Tibial nerve (tissue), 4 donors: Measurements from ENCODE around the gene HSF5.

Source experiments
- EP300 ChIP-seq, 2 donors: sonication (generic); formaldehyde crosslinking; IDR thresholded peaks; one replicate each; pipeline ENCODE4 v1.6.1; 2017; ENCODE audit warnings: antibody characterized with exemption in 2 of 2, mild to moderate bottlenecking in 1 of 2
- POLR2A ChIP-seq, 2 donors: fragments of 450-650 bp; IDR thresholded peaks; one replicate each; pipeline ENCODE4 v1.6.1; 2017; ENCODE audit warnings: antibody characterized with exemption in 2 of 2, mild to moderate bottlenecking in 2 of 2, moderate library complexity in 2 of 2
- TF ChIP-seq, protein P1 (sequence below), 5 experiments: fragments of 200-600 bp in 3 of 5; fragments of 450-650 bp in 2 of 5; sonication (generic) in 3 of 5; IDR thresholded peaks; one replicate each; pipeline ENCODE4 v1.5.1; 2016 to 2019; ENCODE audit warnings: antibody characterized with exemption in 5 of 5, mild to moderate bottlenecking in 3 of 5, moderate library complexity in 2 of 5

DNA sequence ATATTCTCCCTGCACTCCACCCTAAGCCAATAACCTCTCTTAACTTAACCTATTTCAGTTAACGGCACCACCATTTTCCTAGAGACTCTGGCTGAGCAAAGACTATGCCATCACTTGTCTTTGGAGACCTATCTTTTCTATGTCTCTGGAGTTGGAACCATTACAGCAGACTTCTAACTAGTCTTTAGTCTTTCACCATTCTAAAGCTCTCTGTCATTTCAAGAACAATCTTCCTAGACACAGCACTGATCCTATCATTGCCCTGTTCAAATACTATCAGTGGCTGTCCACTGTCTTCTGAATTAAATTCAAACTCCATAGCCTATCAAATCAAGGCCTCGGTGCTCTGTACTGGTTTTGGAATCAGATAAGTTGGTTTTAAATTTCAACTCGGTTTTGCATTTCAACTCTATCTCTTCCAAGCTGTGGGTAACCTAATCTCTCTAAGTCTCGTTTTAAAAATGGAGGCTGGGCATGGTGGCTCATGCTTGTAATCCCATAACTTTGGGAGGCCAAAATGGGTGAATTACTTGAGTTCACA, 102.8 kb downstream of the HSF5 start:
- TF ChIP-seq, protein P1, sequence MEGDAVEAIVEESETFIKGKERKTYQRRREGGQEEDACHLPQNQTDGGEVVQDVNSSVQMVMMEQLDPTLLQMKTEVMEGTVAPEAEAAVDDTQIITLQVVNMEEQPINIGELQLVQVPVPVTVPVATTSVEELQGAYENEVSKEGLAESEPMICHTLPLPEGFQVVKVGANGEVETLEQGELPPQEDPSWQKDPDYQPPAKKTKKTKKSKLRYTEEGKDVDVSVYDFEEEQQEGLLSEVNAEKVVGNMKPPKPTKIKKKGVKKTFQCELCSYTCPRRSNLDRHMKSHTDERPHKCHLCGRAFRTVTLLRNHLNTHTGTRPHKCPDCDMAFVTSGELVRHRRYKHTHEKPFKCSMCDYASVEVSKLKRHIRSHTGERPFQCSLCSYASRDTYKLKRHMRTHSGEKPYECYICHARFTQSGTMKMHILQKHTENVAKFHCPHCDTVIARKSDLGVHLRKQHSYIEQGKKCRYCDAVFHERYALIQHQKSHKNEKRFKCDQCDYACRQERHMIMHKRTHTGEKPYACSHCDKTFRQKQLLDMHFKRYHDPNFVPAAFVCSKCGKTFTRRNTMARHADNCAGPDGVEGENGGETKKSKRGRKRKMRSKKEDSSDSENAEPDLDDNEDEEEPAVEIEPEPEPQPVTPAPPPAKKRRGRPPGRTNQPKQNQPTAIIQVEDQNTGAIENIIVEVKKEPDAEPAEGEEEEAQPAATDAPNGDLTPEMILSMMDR (IDR thresholded peaks at IDR 0.05), result no peak
- TF ChIP-seq POLR2A (IDR thresholded peaks at IDR 0.05), result no peak
- TF ChIP-seq EP300 (IDR thresholded peaks at IDR 0.05), result no peak
